ENCODE results near the gene ARL14EP.

Gene ARL14EP

DNA sequence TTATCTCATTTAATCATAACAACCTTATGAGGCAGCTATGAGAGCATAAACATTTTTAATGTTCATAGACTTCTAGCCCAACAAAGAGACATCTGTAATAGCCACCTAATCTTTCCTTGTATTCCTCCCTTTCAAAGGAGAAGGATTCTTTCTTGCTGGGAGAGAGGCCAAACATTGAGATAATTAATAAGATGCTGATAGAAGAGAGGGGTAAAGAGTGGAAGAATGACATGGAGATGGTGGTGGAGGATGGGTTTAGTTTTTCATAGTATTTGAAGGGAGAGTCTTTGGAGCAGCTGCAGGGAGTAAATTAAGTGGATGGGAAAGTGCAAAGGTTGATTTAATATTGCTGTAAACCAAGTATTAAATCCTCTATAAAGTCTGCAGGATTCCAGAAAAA is 57.9 kb downstream of the ARL14EP start:
- no peaks in the 10 kb centered on the region for H3K27me3 ChIP-seq (ENCODE audit: control insufficient read depth in 1 of 2, insufficient read depth in 2 of 2, low read length in 2 of 2)
- no peaks in the 10 kb centered on the region for H3K4me1 ChIP-seq (ENCODE audit: control insufficient read depth, insufficient read depth, low read length)
- H3K4me3 ChIP-seq (ENCODE audit: low read length in 2 of 2): no peak overlapping the region
- no peak overlapping the region for H3K27ac ChIP-seq (ENCODE audit: low read length)
- H3K9me3 ChIP-seq (ENCODE audit: control insufficient read depth in 2 of 2, low read length in 2 of 2): no peaks in the 10 kb centered on the region
- H3K9ac ChIP-seq (ENCODE audit: low read length in 2 of 2): no peak overlapping the region
- H3K36me3 ChIP-seq (ENCODE audit: control insufficient read depth in 2 of 2, insufficient read depth in 2 of 2, low read length in 2 of 2): no peaks in the 10 kb centered on the region

GRCh38 chr11:30381879-30382278 is 59.0 kb downstream of the ARL14EP start:
- H3K4me1 ChIP-seq (ENCODE audit: control insufficient read depth, insufficient read depth, low read length): no peaks in the 10 kb centered on the region
- no peaks in the 10 kb centered on the region for H3K36me3 ChIP-seq (ENCODE audit: control insufficient read depth in 2 of 2, insufficient read depth in 2 of 2, low read length in 2 of 2)
- no peak overlapping the region for H3K4me3 ChIP-seq (ENCODE audit: low read length in 2 of 2)

More at GRCh38 chr11:30381879-30382278, 59.0 kb downstream of the ARL14EP start:
- Histone ChIP-seq H3K27me3 (ENCODE audit: control insufficient read depth in 1 of 2, insufficient read depth in 2 of 2, low read length in 2 of 2) (no peaks in the 10 kb centered on the region), H3K9ac (ENCODE audit: low read length in 2 of 2) (no peak overlapping the region), H3K9me3 (ENCODE audit: control insufficient read depth in 2 of 2, low read length in 2 of 2) (no peaks in the 10 kb centered on the region), H3K27ac (ENCODE audit: low read length) (no peak overlapping the region)

All from stomach smooth muscle (tissue), 2 donors.